ENCODE measurements around the gene NR4A1.

Gene NR4A1

DNA sequence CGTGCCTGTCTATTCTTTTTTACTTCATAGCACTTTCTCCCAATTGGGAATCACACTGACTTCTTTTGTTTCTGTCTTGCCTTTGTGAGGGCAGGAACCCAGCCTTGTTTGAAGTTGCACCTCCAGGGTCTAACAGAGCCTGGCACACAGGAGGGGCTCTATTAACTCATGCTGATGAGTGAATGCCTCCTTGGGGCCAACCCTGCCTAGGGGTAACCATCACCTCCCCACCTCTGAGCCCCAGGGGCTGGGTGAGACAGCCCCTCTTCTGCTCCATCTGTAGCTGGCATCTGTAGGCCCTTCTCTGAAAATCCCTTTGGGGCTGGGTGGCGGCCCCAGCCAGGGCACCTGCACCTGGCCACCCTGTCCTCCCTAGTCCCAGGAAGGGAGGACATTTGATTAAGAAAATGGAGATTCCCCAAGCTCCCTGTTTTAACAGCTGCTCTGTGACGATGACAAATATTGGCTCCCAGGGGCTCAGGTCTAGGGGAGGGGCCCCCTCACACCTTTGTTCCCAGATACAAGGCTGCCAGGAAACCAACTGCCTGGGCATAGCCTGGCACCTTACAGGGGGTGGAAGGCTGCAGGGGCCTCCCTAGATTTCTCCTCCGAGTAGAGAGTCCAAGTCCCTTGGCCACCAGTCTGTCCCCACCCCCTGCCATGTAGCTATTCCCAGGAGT lies 32.7 kb upstream of the NR4A1 start:
- DNase-seq = no peak

- no peak for DNase-seq
These were observed 32.0 kb upstream of the NR4A1 start for GRCh38 chr12:52019113-52019770.

GRCh38 chr12:52020539-52021336 lies 30.5 kb upstream of the NR4A1 start:
- peak; percentile 41 to 69 (median 53) for DNase-seq

DNA sequence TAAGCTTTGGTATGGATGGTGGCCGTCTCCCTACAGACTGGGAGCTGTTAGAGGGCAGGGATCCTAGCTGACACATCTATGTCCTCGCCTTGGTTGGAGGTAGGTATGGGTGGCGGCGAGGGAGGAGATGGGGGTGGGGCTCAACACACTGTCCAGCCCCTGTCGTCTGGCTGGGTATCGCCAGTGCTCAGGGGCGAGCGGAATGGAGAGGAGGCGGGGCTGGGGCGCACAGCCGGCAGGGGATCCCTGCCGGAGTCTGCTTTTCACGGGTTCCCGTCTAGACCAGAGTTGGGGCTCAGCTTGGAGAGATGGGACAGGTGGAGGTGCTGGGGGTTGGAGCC lies 28.4 kb upstream of the NR4A1 start:
- no peak for DNase-seq

GRCh38 chr12:52023182-52023975 lies 27.9 kb upstream of the NR4A1 start:
- peak; percentile 75 to 95 (median 90) for DNase-seq

- no peak for DNase-seq
These were observed 27.1 kb upstream of the NR4A1 start for GRCh38 chr12:52023976-52024688.

DNA sequence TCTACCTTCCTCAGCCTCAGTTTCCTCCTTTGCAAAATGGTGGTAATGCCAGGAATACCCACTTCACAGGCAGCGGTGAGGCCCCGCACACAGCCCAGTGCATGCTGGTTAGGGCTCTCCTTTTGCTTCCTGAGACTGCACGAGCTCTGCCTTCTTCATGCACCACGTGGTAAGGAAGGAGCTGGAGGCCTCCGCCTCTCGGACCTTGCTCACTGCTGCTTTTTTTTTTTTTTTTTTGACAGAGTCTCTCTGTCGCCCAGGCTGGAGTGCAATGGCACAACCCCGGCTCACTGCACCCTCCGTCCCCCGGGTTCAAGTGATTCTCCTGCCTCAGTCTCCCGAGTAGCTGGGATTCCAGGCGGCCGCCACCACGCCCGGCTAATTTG lies 26.4 kb upstream of the NR4A1 start:
- DNase-seq = peak in 3 of 6 experiments; percentile 22 to 52 (median 36)

GRCh38 chr12:52026263-52026662 lies 25.0 kb upstream of the NR4A1 start:
- no peak for DNase-seq

DNA sequence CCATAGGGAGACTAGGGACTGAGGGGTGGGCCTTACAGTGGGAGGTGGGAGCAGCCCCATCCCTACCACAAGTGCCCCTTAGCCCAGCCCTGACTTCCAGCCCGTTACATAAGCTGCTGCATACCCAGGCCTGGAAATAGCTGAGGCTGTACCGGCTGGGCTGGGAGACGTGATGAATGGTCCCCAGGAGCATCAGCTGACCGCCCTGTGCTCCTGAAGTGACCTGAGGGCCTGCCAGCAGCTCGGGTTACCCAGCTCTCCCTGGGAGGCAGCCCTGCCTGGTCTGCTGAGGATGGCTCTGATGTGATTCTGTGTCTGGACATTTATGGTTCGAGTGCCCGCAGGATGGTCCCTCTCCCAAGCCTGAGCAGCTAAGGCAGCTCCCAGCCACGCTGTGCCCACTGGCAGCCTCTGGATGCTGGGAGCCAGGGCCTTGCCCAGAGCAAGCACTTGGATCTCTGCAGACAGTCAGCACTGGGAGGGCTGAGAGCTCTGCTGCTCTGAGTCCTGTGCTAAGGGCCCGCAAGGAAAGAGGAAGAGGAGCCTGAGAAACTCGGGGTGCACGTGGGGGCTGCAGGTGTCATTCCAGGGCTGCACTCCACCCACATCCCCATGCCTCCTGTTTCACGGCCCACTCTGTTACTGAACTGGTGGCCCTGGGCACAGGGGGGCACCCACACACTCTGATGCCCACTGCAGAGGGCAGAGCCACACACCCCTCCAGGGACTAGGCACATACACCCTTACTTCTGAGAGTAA lies 24.0 kb upstream of the NR4A1 start:
- no peak for DNase-seq

- DNase-seq = no peak
These were observed 21.6 kb upstream of the NR4A1 start for GRCh38 chr12:52029685-52030084.

- no peak for DNase-seq
These were observed 18.8 kb upstream of the NR4A1 start for GRCh38 chr12:52032446-52032803.

- peak; percentile 75 to 93 (median 79) for DNase-seq
These were observed 18.3 kb upstream of the NR4A1 start for GRCh38 chr12:52032804-52033445.

- no peak for DNase-seq
These were observed 17.6 kb upstream of the NR4A1 start for GRCh38 chr12:52033446-52034140.

GRCh38 chr12:52035190-52035589 lies 16.1 kb upstream of the NR4A1 start:
- DNase-seq = no peak

- no peak for DNase-seq
These were observed 15.3 kb upstream of the NR4A1 start for GRCh38 chr12:52035926-52036325.

DNA sequence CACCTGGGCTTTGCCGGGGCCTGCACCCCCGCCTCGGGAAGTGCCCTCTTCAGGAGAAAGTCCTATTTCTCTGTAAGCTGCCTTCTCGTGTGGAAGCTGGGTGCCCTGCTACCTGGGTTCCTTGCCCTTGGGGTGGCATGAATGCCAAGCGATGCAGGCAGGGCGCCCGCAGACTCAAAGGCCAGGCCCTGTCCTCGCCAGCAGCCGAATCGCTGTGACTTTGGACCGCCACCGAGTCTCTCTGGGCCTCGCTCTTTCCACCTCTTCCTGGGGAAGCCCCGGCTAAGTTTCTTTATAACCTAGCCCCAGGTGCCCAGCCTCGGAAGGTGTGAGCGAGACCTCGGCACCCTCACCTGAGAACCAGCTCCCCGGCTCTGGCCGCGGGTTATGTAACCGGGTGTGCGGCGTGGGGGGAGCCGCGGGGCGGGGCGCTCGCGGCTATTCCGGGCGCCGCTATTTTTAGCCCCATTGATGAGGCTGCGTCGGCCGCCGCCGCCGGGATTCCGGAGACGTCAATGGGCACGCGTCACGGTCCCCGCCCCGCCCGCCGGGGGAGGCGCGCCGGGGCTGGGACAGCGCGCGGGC lies 14.6 kb upstream of the NR4A1 start:
- DNase-seq = peak; percentile 83 to 88 (median 86)

- peak in 1 of 6 experiments; percentile 42 for DNase-seq
These were observed 13.9 kb upstream of the NR4A1 start for GRCh38 chr12:52037248-52037861.

- no peak for DNase-seq
These were observed 12.8 kb upstream of the NR4A1 start for GRCh38 chr12:52038447-52038846.

DNA sequence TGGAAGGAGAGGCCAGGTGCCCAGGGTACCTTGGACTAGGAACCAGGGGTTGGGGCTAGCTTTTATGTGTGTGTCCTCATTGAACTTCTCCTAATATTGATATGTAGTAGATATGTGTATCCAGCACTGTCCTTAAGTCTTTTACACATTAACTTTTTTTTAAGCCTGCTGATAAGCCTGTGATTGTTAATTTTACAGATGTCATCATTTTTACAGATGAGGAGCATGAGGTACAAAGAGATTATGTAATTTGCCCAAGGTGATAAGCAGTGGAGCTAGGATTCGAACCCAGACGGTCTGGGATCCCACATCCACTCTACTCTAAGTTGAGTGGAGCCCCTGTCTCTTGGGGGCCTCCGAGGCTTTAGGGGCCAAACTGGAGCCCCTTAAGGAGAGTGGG lies 10.2 kb upstream of the NR4A1 start:
- DNase-seq = no peak

GRCh38 chr12:52041695-52042123 lies 9.5 kb upstream of the NR4A1 start:
- peak; percentile 16 to 51 (median 41) for DNase-seq
